HepG2 (cell line): ENCODE measurements around the gene DLST. TPM values are rescaled to one million over a fixed set of nuclear protein-coding genes. Genes with fewer than 3 reads are reported as not detected.

Experiments used
- CBX5 ChIP-seq: sonication (generic); formaldehyde crosslinking; IDR thresholded peaks from 2 replicates; pipeline ENCODE4 v1.4.0; 2020; ENCODE audit warnings: missing genetic modification reagents, borderline replicate concordance
- E2F2 ChIP-seq: sonication (generic); formaldehyde crosslinking; IDR thresholded peaks from 2 replicates; pipeline ENCODE4 v1.4.0; 2020; ENCODE audit warnings: missing genetic modification reagents, borderline replicate concordance
- JDP2 ChIP-seq: sonication (generic); formaldehyde crosslinking; IDR thresholded peaks from 2 replicates; pipeline ENCODE4 v1.8.1; 2022; ENCODE audit warnings: missing genetic modification reagents, borderline replicate concordance
- MNT ChIP-seq: fragments of 450-650 bp; IDR thresholded peaks from 2 replicates; pipeline ENCODE4 v1.6.1; 2016
- PLRG1 ChIP-seq: fragments of 450-650 bp; conservative IDR thresholded peaks from 2 replicates; pipeline ENCODE4 v1.6.1; 2016
- RAD51 ChIP-seq: fragments of 450-650 bp; IDR thresholded peaks from 2 replicates; pipeline ENCODE4 v1.6.1; 2016; ENCODE audit warnings: borderline replicate concordance
- ZBTB43 ChIP-seq: sonication (generic); formaldehyde crosslinking; conservative IDR thresholded peaks from 2 replicates; pipeline ENCODE4 v1.4.0; 2020; ENCODE audit warnings: missing genetic modification reagents
- ZFX ChIP-seq: sonication (generic); formaldehyde crosslinking; IDR thresholded peaks from 2 replicates; pipeline ENCODE4 v1.4.0; 2020; ENCODE audit warnings: mild to moderate bottlenecking, low read depth, missing genetic modification reagents, moderate library complexity
- ZFY ChIP-seq: sonication (generic); formaldehyde crosslinking; IDR thresholded peaks from 2 replicates; pipeline ENCODE4 v1.4.0; 2020; ENCODE audit warnings: missing genetic modification reagents
- ZMAT3 ChIP-seq: sonication (generic); formaldehyde crosslinking; conservative IDR thresholded peaks from 2 replicates; pipeline ENCODE4 v1.7.0; 2021; ENCODE audit warnings: missing genetic modification reagents
- ZNF12 ChIP-seq: sonication (generic); formaldehyde crosslinking; IDR thresholded peaks from 2 replicates; pipeline ENCODE4 v1.5.0; 2020; ENCODE audit warnings: missing genetic modification reagents
- ZNF589 ChIP-seq: sonication (generic); formaldehyde crosslinking; conservative IDR thresholded peaks from 2 replicates; pipeline ENCODE4 v1.8.0; 2022; ENCODE audit warnings: mild to moderate bottlenecking, moderate library complexity, missing genetic modification reagents
- ZNF878 ChIP-seq: sonication (generic); formaldehyde crosslinking; IDR thresholded peaks from 2 replicates; pipeline ENCODE4 v1.8.1; 2023; ENCODE audit warnings: mild to moderate bottlenecking, missing genetic modification reagents, moderate library complexity
- polyA plus RNA-seq, 8 experiments: library from polyadenylated mRNA; depleted of rRNA in 3 of 8; stranded (reverse) in 7 of 8; unstranded in 1 of 8; fragments of >200 nt; fragmentation: Illumina TruSeq in 4 of 8; extraction: Trizol in 4 of 8; gene quantifications; 2 replicates each; pipeline versions ENCODE4 v1.2.1 to v1.2.3, GENCODE V29; 2011 to 2016; ENCODE audit warnings: low read depth in 4 of 8, missing spikeins in 1 of 8, mixed read lengths in 1 of 8; ENCODE audit not compliant: insufficient read depth in 1 of 8
- total RNA-seq, 5 experiments: library from RNA; depleted of rRNA; stranded (reverse); fragments of >200 nt; fragmentation: Illumina TruSeq; extraction: Trizol; gene quantifications; 2 replicates each; pipeline ENCODE4 v1.2.3, GENCODE V29; 2016; ENCODE audit warnings: low read depth in 1 of 5
- TF ChIP-seq, protein P1 (sequence below): sonication (generic); formaldehyde crosslinking; IDR thresholded peaks from 2 replicates; pipeline ENCODE4 v1.5.1; 2020; ENCODE audit warnings: mild to moderate bottlenecking, missing genetic modification reagents, moderate library complexity
- TF ChIP-seq, protein P2 (sequence below): sonication (generic); formaldehyde crosslinking; IDR thresholded peaks from 2 replicates; pipeline ENCODE4 v1.5.0; 2020; ENCODE audit warnings: mild to moderate bottlenecking, missing genetic modification reagents, borderline replicate concordance

DLST gene
- total and polyA plus RNA-seq, 2 of the 13 experiments (the other 11 are each of a cell fraction or from before 2014, with no cell fraction given): 56.5 to 94.3 TPM

DNA sequence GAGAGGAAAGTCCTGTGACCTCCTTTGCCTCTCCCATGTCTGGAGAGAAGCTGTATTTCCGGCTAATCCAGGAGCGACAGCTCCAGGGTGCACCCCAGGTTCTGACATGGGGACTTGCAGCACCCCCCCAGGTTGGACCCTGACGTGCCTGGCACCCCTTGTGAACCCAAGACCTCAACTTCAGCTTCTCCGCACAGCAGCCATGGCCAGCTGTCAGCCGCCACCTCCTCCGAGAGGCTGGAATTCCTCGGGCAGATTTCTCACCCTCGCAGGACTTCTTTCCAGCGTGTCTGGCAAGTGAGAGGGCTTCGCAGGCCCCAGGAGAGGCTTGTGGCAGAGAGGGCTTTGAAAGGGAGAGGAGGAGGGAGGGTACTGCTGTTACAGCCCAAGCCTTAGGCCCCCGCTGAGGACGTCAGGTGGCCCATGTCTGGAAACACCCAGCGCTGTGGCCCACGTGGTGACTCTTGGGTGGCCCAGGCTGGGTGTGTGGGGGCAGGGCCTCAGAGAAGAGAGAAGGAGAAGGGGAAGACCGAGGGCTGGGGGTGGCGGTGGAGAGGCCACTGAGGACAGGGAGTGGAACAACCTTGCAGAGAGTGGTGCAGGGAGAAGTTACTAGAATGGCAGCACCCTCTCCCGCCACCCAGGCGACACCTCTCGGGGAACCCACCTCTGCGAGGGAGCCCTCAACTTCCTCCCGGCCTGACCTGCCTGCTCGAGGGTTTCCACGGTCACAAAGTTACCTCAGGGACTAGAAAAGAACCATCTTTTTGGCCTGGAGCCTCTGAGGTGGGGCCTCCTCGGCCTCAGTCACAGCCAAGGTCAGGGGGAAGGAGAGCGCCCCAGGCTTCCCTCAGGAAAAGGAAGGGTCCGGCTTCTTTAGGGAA is 53.0 kb downstream of the DLST start (continued):
- TF ChIP-seq, protein P1, sequence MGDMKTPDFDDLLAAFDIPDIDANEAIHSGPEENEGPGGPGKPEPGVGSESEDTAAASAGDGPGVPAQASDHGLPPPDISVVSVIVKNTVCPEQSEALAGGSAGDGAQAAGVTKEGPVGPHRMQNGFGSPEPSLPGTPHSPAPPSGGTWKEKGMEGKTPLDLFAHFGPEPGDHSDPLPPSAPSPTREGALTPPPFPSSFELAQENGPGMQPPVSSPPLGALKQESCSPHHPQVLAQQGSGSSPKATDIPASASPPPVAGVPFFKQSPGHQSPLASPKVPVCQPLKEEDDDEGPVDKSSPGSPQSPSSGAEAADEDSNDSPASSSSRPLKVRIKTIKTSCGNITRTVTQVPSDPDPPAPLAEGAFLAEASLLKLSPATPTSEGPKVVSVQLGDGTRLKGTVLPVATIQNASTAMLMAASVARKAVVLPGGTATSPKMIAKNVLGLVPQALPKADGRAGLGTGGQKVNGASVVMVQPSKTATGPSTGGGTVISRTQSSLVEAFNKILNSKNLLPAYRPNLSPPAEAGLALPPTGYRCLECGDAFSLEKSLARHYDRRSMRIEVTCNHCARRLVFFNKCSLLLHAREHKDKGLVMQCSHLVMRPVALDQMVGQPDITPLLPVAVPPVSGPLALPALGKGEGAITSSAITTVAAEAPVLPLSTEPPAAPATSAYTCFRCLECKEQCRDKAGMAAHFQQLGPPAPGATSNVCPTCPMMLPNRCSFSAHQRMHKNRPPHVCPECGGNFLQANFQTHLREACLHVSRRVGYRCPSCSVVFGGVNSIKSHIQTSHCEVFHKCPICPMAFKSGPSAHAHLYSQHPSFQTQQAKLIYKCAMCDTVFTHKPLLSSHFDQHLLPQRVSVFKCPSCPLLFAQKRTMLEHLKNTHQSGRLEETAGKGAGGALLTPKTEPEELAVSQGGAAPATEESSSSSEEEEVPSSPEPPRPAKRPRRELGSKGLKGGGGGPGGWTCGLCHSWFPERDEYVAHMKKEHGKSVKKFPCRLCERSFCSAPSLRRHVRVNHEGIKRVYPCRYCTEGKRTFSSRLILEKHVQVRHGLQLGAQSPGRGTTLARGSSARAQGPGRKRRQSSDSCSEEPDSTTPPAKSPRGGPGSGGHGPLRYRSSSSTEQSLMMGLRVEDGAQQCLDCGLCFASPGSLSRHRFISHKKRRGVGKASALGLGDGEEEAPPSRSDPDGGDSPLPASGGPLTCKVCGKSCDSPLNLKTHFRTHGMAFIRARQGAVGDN (CRISPR knock-in tag): peak; percentile 58
- TF ChIP-seq ZFY (CRISPR knock-in tag) (no peak), ZBTB43 (CRISPR knock-in tag) (no peak), ZFX (CRISPR knock-in tag) (0 out of 2 replicates have a peak, but pooled peaks have one; percentile 36), ZNF589 (no peak), CBX5 (CRISPR knock-in tag) (no peak), ZNF12 (CRISPR knock-in tag) (no peak), MNT (no peak), E2F2 (CRISPR knock-in tag) (no peak), ZMAT3 (CRISPR knock-in tag) (no peak), JDP2 (no peak), RAD51 (no peak), ZNF878 (no peak), PLRG1 (no peak)
- TF ChIP-seq, protein P2, sequence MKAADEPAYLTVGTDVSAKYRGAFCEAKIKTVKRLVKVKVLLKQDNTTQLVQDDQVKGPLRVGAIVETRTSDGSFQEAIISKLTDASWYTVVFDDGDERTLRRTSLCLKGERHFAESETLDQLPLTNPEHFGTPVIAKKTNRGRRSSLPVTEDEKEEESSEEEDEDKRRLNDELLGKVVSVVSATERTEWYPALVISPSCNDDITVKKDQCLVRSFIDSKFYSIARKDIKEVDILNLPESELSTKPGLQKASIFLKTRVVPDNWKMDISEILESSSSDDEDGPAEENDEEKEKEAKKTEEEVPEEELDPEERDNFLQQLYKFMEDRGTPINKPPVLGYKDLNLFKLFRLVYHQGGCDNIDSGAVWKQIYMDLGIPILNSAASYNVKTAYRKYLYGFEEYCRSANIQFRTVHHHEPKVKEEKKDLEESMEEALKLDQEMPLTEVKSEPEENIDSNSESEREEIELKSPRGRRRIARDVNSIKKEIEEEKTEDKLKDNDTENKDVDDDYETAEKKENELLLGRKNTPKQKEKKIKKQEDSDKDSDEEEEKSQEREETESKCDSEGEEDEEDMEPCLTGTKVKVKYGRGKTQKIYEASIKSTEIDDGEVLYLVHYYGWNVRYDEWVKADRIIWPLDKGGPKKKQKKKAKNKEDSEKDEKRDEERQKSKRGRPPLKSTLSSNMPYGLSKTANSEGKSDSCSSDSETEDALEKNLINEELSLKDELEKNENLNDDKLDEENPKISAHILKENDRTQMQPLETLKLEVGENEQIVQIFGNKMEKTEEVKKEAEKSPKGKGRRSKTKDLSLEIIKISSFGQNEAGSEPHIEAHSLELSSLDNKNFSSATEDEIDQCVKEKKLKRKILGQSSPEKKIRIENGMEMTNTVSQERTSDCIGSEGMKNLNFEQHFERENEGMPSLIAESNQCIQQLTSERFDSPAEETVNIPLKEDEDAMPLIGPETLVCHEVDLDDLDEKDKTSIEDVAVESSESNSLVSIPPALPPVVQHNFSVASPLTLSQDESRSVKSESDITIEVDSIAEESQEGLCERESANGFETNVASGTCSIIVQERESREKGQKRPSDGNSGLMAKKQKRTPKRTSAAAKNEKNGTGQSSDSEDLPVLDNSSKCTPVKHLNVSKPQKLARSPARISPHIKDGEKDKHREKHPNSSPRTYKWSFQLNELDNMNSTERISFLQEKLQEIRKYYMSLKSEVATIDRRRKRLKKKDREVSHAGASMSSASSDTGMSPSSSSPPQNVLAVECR (CRISPR knock-in tag): 0 out of 2 replicates have a peak, but pooled peaks have one; percentile 25
